ENCODE results near the gene ACADVL. TPM values are rescaled to one million over a fixed set of nuclear protein-coding genes. Genes with fewer than 3 reads are reported as not detected.

The ACADVL gene
- total RNA-seq, 1 experiment from 2014 or later: 283 TPM

- Mint-ChIP-seq H3K27me3 (ENCODE audit: low read depth) (no peaks in the 10 kb centered on the region), H3K4me1 (peaks cover under 1 to 6% of the 10 kb centered on the region in 2 experiments; a peak in 1 of 4 replicates), H3K27ac (peak overlapping the region in 2 of 3 experiments; percentile 73 to 89; a peak in 4 of 7 replicates), H3K9me3 (no peaks in the 10 kb centered on the region), H3K4me3 (peak overlapping the region in 1 of 2 experiments; percentile 53; a peak in 2 of 5 replicates), H3K36me3 (ENCODE audit: insufficient read depth in 1 of 3, low read depth in 3 of 3) (peaks cover 38 to 66% (median 53%) of the 10 kb centered on the region in 3 experiments)
- DNase-seq: peak; percentile 94
- Histone ChIP-seq H4K8ac (replicated peaks; ENCODE audit: insufficient read length, low read depth, low read length) (no peak overlapping the region), H3K56ac (ENCODE audit: insufficient read length, low read depth, low read length) (no peak overlapping the region), H3K79me2 (ENCODE audit: insufficient read depth, low read length) (no peaks in the 10 kb centered on the region), H3K14ac (ENCODE audit: insufficient read depth, low read length) (no peak overlapping the region), H3K27ac (ENCODE audit: insufficient read length, low read depth, low read length) (no peak overlapping the region), H3K4ac (ENCODE audit: low read depth, low read length) (no peak overlapping the region), H2BK120ac (ENCODE audit: low read depth, low read length, poor library complexity, severe bottlenecking) (no peak overlapping the region), H3K23me2 (ENCODE audit: insufficient read length, low read depth, low read length, poor library complexity, severe bottlenecking) (no peaks in the 10 kb centered on the region), H3K18ac (ENCODE audit: insufficient read length, low read depth, low read length) (no peak overlapping the region), H3T11ph (ENCODE audit: low read length) (no peak overlapping the region), H3K9ac (ENCODE audit: extremely low read depth, insufficient read length, low read length) (no peak overlapping the region), H4K91ac (ENCODE audit: insufficient read length, low read depth, low read length) (no peak overlapping the region), H3K27me3 (ENCODE audit: insufficient read depth, low read length) (no peaks in the 10 kb centered on the region), H4K20me1 (ENCODE audit: control insufficient read depth, insufficient read depth, insufficient read length) (no peaks in the 10 kb centered on the region), H2AK5ac (ENCODE audit: insufficient read length, low read length) (no peak overlapping the region), H2AFZ (ENCODE audit: low read length) (no peak overlapping the region), H2BK5ac (ENCODE audit: insufficient read length, low read length) (no peak overlapping the region), H3K4me2 (ENCODE audit: insufficient read depth, insufficient read length, low read length) (no peak overlapping the region), H2BK12ac (ENCODE audit: insufficient read length, low read depth, low read length) (no peak overlapping the region), H3K79me1 (ENCODE audit: insufficient read depth, low read depth, low read length, poor library complexity, severe bottlenecking) (no peaks in the 10 kb centered on the region), H3K4me1 (ENCODE audit: insufficient read depth, low read length) (no peaks in the 10 kb centered on the region), H3K9me3 (ENCODE audit: control insufficient read depth, low read depth, low read length) (no peaks in the 10 kb centered on the region), H2BK20ac (ENCODE audit: low read depth, low read length, poor library complexity, severe bottlenecking) (no peak overlapping the region), H4K5ac (ENCODE audit: insufficient read length, low read depth, low read length) (no peak overlapping the region), H3K23ac (ENCODE audit: insufficient read length, low read depth, low read length) (no peak overlapping the region), H2BK15ac (ENCODE audit: low read depth, low read length) (no peak overlapping the region)
- TF ChIP-seq CTCF (conservative IDR thresholded peaks at IDR 0.05): no peak
- no CpG with 5 or more reads among the region's 26 CpGs for WGBS (ENCODE audit: extremely low coverage, insufficient read length, low lambda C conversion rate)
Observed at GRCh38 chr17:7191571-7192270, 28.0 kb upstream of the ACADVL start.
